ENCODE results near the gene PES1.
"Not testable (repeated sequence)": the region's sequence is repeated elsewhere in the genome, so short reads cannot be mapped to it uniquely, and the experiment has no call there.

Gene PES1

DNA sequence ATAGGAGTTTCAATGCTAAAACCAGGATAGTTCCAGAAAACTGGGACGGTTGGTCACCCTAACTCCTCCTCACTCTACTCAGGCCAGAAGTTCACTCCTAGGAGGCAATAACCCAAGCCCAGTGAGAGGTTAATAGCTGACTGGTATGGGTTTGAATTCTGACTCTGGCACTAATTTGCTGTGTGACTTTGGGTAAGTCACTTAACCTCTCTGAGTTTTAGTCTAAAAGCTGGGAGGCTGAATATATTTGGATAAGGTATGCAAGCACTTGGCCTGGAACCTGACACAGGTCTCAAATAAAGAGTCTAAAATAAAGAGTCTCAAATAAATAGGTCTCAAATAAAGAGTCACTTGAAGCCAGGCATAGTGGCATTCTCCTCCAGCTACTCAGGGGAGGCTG is 39.0 kb downstream of the PES1 start:
- DNase-seq (ENCODE audit: low spot score): no peak

GRCh38 chr22:30551813-30552212 is 39.9 kb downstream of the PES1 start:
- not testable (repeated sequence) for DNase-seq (ENCODE audit: low spot score)

DNA sequence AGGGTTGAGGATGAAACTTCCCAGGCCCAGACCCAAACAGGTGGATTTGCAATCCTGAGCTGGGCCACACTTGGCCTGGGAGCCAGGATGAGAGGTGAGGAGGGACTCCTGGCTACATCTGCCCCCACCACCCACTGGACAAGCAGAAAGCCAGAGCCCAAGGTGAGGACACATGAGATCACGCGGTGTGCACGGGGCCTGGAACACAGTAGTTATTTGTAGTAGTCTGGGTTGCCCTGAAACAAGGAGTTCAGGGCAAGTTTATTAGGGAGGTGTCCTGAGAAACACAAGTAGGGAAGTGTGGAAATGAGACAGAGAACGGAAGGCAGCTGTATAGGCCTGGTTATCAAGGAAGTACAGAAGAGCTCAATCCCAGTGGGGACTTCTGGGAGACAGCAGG is 44.5 kb downstream of the PES1 start:
- no peak for DNase-seq (ENCODE audit: low spot score)

DNA sequence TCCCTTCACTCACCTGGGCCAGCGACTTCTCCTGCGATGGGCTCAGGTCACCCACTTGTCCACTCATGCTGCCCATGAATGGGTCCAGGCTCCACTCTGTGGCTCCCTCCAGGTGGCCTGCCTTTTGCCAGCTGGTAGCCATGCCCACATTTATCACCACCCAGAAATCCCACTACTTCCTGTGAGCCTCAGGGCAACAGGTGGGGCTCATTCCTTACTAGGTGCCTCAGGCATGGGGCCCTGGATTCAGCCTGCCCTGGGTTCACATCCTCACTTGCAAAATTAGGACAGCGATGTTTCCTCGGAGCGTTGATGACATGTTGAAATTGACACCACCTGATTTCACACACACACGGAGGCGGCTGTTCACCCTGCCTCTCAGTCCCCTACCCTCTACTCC is 45.1 kb downstream of the PES1 start, which contains the start of gene SEC14L6:
TSS of gene SEC14L6 (minus strand) at position 126 of the 400 bp plus-strand sequence. CDS start at position 67, 59 bp downstream.
- no peak for DNase-seq (ENCODE audit: low spot score)

DNA sequence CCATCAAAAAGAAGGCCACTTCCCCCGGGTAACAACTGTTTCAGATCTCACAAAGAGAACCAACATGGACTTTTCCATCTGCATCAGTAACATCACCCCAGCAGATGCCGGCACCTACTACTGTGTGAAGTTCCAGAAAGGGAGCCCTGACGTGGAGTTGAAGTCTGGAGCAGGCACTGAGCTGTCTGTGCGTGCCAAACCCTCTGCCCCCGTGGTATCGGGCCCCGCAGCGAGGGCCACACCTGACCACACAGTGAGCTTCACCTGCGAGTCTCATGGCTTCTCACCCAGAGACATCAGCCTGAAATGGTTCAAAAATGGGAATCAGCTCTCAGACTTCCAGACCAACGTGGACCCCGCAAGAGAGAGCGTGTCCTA is 48.9 kb downstream of the PES1 start:
- DNase-seq (ENCODE audit: low spot score): no peak

- peak; percentile 76 for DNase-seq (ENCODE audit: low spot score)
Observed at GRCh38 chr22:30541961-30542810, 49.5 kb downstream of the PES1 start.

GRCh38 chr22:30541511-30541910 is 50.2 kb downstream of the PES1 start:
- DNase-seq (ENCODE audit: low spot score): not testable (repeated sequence)

GRCh38 chr22:30539368-30539767 is 52.3 kb downstream of the PES1 start:
- DNase-seq (ENCODE audit: low spot score): no peak

DNA sequence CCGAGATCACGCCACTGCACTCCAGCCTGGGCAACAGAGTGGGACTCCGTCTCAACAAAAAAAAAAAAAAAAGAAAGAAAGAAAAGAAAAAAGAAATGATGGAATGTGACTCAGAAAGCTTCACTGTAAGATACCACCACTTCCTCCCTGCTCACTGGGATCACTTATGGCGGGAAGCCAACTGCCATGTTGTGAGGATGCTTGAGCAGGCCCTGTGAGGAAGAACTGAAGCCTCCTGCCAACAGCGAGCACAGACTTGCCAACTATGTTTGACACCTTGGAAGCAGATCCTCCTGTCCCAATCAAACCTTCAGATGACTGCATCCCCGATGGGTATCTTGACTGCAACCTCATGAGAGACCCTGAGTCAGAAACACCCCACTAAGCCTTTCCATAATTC is 53.4 kb downstream of the PES1 start:
- DNase-seq (ENCODE audit: low spot score): no peak

DNA sequence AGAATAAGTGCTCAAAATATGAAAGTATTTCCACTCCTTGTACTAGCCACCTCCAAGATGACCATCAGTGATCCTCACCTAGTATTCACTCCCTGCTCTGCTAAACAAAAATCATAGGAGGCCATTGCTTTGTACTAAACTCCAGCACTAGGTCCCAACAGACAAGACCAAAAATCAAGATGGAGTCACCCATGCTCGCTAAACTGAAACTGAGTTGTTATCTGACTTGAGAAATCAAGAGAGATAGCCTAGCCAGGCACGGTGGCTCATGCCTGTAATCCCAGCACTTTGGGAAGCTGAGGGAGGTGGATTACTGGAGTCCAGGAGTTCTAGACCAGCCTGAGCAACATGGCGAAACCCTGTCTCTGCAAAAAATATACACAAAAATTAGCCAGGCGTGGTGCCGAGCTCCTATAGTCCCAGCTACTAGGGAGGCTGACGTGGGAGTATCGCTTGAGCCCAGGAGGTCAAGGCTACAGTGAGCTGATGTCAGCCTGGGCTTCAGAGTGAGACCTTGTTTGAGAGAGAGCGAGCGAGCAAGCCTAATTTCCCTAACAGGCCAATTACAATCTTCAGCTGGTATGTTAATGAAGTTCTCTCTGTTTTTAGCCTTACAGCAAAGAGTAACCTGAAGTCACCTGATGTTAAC is 54.5 kb downstream of the PES1 start:
- no peak for DNase-seq (ENCODE audit: low spot score)

DNA sequence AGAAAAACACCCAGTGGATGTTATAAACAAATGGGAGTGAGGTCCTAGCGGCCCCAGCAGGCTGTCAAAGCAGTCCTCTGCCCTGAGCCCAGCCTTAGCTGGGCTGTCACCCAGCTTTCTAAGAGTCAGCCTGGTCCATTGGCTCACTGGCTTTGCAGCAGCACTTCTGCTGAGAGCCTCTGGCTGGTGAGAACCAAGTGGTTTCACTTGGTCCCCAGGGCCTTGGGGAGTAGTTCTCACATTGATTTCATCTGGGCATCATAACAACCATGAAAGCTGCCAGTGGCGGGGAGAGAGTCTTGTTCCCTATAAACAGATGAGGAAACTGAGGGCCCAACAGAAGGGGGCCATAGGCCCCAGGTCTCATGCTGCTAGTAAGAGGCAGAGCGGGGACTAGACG is 56.5 kb downstream of the PES1 start:
- no peak for DNase-seq (ENCODE audit: low spot score)

- DNase-seq (ENCODE audit: low spot score): no peak
Observed at GRCh38 chr22:30531651-30532608, 59.8 kb downstream of the PES1 start.

DNA sequence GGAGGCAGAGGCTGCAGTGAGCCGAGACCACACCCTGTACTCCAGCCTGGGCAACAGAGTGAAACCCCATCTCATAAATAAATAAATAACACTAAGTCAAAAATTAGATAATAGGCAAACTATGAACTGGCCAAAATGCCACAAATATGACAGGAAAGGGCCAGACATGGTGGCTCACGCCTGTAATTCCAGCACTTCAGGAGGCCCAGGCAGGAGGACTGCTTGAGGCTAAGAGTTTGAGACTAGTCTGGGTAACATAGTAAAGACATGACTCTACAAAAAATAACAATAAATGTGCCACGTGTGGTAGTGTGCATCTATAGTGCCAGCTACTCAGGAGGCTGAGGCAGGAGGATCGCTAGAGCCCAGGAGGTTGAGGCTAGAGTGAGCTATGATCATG is 65.1 kb downstream of the PES1 start:
- DNase-seq (ENCODE audit: low spot score): no peak

All from ecto neural progenitor cell (in vitro differentiated cells).